Fibroblast of upper back skin (primary cell): Measurements from ENCODE around the gene CLNS1A.
"Not testable (repeated sequence)": the region's sequence is repeated elsewhere in the genome, so short reads cannot be mapped to it uniquely, and the experiment has no call there.

Experiments
- DNase-seq: peaks from one replicate; pipeline ENCODE4 v3.0.0-alpha.2; 2013

CLNS1A gene, protein sequence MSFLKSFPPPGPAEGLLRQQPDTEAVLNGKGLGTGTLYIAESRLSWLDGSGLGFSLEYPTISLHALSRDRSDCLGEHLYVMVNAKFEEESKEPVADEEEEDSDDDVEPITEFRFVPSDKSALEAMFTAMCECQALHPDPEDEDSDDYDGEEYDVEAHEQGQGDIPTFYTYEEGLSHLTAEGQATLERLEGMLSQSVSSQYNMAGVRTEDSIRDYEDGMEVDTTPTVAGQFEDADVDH

DNA sequence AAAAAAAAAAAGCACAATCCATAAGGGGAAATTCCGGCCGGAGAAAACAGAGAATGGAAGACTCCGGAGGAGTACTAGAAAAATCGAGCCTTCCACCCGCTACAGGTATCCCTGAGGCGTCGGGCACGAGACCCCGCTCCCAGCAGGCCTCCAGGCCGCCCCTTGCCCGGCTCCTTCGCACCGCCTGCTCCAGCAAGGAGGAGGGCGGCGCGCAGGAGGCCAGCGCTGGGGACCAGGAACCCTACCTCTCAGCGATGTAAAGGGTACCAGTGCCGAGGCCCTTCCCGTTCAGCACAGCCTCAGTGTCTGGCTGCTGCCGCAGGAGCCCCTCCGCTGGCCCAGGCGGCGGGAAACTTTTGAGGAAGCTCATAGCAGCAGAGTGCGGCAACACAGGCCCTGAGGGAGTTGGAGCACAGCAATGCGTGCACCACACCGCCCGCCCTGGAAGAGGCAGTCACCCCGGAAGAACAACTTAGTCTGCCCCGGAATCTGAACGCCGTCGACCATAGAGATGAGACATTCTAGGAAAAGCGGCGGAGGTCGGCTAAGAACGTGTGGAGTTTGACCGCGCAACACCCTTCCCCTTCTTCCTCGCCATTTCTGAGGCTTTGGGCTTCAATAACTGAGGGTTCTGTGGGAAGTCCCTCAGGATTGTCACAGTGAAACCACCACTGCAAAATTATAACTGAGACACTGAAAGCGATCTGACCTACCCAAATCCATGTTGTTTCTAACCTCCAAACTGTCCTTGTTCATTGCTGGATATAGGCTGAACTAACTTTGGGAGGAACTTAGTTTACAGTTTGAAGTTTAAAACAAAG lies at the start of gene CLNS1A:
TSS of gene CLNS1A (minus strand) at position 450 of the 821 bp plus-strand sequence. CDS start at position 370, 80 bp downstream.
- DNase-seq = peak; percentile 90

DNA sequence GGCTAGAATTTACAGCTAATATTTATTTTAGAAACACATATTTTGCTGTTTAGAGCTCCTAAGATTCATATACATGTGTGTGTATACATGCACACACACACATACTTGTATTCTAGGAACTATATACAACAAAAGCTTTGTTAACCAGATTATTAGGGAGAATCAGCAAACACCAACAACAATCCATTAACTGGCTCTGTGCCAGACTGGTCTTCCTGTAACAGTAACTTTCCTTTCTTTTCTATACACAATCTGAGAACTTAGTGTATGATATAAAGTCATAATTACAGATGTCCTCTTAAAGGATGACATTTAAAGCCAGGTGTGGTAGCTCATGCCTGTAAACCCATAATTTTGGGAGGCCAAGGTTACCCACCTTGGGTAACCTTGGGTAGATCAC lies 49.5 kb upstream of the CLNS1A start:
- DNase-seq = no peak

DNA sequence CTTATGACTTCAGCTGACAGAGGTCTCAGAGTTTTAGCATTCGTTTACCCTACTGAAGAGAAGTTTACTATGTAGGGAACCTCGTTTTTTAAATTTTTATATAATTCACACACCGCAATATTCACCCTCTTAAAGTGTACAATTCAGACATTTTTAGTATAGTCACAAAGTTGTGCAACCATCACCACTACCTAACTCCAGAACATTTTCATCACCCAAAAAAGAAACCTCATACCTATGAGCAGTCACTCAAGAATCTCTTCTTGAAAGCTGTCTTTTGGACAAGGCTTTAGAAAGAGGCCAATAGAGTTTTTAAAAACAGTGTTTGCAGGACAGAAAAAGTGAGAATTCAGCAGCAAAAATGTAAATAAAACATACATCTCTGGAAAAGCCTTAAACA lies 39.5 kb upstream of the CLNS1A start:
- peak; percentile 18 for DNase-seq

DNA sequence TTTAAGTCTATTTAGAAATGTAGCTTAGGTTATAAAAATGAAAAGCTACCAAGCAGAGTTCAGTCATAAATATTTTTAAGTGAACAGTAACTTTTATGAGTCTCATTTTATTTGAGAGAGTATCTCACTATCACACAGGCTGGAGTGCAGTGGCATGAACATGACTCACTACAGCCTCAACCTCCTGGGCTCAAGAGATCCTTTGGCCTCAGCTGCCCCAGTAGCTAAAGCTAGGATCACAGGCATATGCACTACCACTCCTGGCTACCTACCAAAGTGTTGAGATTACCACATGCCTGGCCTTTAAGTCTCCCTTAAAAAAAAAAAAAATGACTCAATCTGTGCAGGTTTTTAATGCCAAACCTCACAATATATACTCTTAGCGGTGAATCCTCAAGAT lies 34.7 kb upstream of the CLNS1A start:
- peak; percentile 87 for DNase-seq

DNA sequence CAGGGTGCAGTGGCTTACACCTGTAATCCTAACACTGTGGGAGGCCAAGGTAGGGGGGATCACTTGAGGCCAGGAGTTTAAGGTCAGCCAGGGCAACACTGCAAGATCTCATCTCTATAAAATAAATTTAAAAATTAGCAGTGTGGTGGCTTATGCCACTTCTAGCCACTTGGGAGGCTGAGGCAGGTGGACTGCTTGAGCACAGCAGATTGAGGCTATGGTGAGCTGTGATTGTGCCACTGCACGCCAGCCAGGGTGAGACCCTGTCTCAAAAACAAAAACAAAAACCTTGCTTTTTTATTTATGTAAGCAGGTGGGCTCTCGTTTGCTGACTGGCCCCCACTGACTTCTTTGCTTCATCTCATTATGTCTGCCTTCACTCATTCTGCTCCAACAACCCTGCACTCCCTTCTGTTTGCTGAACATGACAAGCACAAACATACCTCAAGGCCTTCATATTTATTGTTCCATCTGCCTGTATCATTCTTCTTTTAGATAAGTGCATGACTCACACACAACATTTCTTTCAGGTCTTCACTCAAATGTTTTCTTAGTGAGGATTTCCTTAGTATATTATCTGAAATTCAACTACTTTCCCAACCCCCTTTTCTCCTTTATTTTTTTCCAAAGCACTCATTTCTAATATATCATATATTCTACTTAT lies 32.4 kb upstream of the CLNS1A start:
- no peak for DNase-seq

DNA sequence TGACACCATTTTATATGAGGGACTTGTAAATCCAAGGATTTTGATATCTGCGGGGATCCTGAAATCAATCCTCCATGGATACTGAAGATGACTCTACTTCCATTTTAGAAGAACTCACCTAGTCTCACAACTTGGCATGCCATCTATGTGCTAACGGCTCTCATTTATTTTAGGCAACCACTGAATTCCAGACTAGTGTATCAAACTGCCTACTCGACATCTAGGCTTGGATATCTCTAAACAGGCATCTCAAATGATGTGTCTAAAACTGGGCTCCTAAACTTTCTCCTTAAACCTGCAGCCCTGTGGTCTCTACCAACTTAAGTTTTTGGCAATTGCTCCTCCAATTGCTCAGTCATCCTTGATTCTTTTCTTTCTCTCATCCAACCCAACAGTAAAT lies 31.2 kb upstream of the CLNS1A start:
- DNase-seq = peak; percentile 18

DNA sequence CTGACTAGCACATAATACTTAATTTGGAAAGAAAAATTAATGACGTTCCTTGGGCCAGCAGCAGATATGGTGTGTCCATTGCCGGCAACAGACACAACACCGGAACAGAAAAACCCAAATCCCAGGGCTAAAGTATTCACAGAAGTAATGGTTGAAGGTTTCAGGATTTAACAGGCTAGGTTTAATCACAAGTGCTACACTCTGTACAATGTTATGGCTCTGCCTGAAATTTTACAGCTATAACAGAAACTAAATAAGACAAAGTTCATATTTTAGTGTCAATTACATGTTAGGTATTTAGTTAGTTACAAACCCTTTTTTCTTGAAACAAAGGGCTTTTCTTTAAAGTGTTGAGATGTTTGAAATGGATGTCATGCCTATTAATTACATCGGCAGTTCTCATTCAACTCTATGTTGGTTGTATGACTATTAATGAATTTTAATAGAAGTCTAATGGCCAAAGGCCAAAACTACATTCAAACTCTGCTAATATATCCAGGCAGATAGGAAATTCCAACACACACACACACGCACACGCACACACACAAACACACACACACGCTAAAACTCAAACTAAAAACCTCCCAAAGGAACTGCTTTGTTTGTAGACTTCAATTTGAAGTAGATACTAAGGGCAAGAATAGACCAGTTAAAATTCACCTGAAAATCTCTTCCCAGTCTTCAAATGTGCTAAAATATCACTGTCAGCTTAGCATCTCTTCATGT lies 27.8 kb upstream of the CLNS1A start:
- no peak for DNase-seq

DNA sequence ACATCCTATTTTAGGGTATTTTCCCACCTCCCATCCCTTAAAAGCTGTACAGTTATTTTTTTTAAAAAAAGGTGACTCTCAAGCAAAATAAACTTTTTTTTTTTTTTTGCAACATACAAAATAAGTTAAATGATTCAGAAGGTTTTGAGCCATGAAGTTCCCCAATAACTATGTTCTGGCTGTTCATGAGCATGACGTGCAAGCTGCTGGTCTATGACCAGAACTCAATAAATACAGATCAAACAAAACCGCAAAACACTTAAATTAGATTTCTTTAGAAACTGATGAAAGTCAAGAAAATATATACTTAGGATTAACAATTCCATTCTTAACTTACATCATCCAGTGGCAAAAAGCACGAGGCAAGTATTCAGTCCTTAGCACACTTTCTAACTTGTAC lies 24.1 kb upstream of the CLNS1A start:
- no peak for DNase-seq

DNA sequence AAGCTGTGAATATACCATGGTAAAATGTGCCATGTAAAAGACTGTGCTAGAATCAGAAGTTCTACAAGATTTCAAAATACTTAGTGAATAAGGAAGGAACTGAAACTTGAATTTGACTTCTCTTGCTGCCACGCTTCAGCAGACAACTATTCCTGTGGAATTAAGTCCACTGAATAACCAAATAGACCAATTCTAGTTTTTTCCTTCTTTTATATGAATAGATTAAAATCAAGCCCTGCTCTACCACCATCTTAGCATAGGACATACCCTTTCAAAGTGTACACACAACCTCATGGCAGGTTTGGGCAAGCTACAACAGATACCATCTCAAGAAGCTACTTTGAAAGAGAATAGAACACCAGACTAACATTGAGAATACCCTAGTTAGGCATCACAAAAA lies 23.4 kb upstream of the CLNS1A start:
- DNase-seq = no peak

DNA sequence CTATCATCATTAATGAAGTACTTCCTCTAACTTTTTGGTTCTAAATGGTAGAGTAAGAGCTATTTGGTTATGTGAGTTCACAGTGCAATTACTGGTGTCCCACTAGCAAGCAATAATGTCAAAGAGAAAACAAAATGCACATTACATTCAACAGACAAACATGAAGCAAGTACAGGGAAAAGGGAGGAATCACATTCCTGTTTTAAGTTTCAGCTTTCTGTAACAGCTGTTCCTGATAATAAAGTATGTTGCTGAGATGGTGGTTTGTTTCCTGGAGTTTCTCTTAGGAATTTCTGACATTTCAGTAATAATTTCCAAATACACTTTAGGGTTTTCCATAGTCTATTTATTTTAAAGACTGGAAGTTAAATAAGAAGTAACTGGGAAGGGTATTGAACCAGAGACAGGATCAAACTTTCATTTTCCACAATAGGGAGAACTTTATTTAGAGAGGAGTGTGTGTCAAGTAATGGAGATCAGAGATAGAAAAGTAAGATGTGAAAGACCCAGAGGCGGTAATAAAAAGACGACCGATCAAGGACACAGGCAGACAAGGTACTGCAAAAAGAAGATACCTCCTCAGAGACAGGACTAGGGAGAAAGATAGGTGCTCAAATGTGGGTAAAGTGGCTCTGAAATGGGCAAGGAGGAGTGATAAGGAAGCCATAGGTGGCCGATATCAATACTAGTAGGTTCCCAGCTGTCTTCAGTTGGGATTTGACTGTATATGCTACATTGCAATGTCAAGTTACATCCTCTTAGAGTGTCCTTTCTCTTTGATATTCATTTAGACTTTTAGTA lies 20.8 kb upstream of the CLNS1A start:
- DNase-seq = peak; percentile 63

DNA sequence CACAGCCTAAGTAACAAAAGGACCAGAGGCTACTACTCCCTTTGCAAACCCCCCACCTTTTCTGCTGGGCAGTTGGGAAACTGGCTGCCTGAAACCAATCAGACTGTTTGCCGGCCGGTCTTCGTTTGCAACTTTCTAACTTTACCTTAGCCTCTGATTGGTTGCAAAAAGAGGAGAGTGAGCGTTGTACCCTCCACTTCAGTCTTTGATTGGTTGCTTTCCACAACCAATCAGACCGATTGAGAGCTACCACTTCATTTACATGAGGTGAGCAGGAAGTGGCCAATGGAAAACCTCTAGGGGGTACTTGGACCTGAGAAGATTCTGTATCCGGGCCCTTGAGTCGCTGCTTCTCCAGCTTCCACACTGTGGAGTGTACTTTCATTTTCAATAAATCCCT lies 18.8 kb upstream of the CLNS1A start:
- no peak for DNase-seq

DNA sequence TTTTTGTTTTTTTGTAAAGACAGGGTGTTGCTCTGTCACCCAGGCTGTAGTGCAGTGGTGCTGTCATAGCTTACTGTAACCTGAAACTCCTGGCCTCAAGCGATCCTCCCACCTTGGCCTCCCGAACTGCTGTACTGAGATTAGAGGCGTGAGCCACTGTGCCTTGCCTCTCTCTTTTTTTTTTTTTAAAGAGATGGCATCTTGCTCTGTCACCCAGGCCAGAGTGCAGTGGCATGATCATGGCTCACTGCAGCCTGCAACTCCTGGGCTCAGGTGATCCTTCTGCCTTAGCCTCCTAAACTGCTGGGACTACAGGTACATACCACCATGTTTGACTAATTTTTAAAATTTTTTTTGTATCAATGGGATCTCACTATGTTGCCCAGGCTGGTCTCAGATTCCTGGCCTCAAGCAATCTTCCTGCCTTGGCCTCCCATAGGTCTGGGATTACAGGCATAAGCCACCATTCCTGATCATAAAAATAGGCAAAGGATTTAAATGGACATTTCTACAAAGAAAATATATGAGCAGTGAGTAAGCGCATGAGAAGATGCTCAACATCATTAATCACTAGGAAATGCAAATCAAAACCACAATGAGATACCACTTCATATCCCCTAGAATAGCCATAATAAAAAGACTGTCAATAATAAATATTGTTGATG lies 17.3 kb upstream of the CLNS1A start:
- peak; percentile 37 for DNase-seq

DNA sequence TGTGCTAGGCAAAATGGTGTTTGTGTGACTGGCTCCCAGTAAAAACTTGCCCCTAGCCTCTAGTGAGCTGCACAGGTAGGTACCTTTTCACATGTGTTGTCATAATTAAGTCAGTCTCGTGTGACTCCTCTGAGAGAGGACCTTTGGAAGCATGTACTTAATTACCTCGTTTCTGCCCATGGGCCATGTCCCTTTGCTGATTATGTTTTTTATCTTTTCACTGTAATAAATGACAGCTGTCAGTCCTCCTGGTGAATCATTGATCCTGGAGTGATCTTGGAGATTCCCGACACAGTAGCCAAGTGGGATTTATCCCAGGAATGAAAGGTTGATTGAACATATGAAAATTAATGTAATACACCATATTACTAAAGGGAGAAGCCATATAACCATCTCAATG lies 12.5 kb upstream of the CLNS1A start:
- DNase-seq = no peak

DNA sequence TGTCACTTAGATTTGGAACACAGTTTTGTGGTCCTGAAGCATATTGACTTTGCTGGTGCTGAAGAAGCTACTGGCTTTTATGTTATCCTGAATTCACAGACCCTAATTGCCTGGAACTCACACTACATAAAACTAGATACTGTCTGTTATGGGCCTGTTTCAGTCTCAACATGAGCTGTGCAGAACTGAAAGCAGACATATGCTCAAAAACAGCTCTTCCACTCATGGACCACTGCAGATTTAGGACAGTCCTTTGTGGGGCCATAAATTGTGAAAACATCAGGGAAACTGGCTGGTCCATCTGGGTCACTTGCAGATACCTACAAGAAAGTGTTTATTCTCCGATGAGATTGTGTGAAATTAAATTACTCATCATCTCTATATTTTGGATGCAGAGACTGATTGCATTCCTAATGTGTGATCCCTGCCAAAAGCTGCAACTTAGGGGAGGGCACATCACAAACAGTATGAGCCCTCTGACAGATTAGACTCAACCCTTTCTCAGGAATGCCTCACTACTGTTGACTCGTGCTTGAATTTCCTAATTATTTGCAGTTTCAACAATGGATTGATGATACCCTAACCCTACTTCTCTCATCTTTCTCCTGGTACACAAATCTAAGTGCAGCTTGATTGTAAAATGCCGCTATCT lies 10.2 kb upstream of the CLNS1A start:
- DNase-seq = peak; percentile 22

DNA sequence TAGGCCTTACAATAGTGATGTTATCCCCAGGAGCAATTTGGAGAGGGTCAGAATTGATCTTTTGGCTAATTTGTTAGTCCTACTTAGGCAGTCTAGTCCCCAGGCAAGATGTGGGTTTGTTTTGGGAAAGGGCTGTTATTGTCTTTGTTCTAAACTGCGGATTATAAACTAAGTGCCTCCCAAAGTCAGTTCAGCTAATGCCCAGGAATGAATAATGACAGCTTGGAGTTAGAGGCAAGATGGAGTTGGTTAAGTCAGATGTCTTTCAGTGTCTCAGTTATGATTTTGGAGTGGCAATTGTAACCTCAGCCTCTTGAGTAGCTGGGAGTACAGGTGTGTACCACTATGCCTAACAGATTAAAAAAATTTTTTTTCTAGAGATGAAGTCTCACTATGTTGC lies 7.3 kb upstream of the CLNS1A start:
- no peak for DNase-seq

DNA sequence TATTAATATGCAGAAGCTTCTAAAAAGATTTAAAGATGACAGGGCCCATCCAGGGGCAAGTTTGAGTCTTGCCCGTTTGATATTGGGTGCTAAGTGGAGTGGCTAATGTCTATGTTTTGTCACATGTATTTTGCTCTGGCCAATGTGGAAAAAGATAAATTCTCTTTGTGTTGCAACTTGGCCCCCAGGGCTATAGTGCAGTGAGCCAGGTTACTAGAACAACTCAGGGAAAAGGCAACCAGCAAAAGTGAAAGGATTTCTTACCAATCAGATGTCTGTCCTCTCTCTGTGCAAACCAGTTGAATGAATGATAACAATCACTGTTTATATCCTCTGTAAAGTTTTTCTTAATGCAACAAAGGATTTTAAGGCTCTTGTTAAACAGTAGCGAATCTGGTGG lies 4.6 kb upstream of the CLNS1A start:
- DNase-seq = no peak

DNA sequence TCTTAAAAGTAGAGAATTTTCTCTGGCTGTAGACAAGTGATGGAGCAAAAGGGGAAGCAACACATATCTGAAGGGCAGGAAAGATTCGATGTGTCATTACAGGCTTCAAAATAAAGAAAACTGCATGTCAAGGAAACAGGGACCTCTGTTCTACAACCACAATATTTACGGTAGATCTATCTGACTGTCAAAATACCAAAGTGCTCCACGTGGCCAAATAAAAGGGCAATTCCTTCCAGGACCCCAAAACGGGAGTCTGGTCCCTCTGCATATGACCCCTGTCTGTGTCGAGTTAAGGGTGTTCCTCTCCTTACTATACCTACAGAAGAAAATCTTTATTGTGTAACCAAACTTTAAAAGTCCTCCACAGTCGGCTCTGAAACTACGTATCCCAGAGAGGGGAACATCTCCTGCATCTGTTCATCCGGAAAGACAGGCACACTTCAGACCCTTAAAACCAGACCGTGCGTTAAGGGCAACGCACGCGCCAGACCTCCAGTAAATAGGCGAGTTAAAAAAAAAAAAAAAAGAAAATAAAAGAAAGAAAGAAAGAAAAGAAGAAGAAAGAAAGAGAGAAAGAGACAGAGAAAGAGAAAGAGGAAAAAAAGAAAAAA lies 756 bp downstream of the CLNS1A start:
- DNase-seq = no peak

DNA sequence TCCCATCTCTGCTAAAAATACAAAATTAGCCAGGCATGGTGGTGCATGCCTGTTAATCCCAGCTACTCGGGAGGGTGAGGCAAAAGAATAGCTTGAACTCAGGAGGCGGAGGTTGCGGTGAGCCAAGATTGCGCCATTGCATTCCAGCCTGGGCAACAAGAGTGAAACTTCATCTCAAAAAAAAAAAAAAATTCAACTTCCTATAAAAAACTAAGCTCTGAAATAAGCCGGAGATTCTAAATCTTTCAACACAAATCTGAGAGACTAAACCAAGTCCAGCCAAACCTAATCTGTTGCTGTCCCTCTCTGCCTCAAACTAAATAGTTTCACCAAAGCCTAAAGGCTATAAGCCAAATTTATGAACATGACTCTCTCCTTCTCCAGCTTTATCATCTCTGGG lies 3.7 kb downstream of the CLNS1A start:
- not testable (repeated sequence) for DNase-seq

DNA sequence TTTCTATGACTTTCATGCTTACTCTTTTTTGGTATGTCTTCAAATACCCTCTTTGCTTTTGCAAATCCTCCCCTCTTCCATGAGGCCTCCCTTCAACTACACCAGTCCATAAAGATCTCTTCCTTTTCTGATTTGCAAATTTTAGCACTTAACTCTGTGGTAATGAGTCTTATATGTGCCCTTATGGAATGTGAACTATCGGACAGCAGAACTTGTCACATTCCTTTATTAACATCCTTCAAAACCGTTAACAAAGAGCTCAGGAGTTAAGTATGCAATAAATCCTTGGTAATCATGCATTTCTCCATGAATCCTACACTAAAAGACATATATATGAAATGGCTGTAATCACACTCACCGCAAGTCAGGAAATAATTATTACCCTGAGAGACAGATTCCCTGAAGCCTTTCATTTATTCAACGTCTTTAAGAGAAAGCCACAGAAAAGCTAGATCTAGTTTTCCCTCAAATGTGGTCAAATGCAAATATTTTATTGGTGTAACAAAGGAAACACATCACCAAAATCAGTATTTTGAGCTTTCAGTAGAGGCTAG lies 7.4 kb downstream of the CLNS1A start:
- peak; percentile 13 for DNase-seq

DNA sequence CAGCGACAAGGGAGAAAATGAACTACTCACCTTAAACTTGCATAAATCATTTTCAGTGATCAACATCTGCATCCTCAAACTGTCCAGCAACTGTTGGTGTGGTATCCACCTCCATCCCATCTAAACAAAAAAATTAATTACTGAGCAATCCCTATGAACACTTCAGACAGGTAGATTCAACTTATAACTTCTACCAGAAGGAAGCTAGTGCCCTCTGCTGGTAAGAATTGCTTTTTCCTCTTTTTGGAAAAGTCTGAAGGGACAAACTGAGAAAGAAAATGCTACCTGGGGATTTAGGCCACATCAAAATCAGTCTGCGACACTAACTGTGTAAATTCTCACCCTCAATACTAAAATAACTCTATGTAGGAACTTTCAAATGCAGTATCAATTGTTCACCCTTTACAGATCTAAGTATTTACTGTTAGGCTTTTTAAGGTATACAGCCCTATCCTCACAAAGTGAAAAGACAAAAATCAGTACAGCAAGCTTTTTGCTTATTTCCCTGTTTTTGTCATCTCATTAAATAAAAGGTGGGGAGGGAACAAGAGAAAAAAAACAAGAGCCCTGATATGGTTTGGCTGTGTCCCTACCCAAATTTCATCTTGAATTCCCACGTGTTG lies 17.9 kb downstream of the CLNS1A start:
- peak; percentile 46 for DNase-seq
